GM19238 (cell line): ENCODE data around the gene ZXDC.

ENCODE experiments used
- DNase-seq: peaks from one replicate; pipeline ENCODE4 v3.0.0; 2011; ENCODE audit warnings: low spot score; ENCODE audit not compliant: insufficient read length

Gene ZXDC

DNA sequence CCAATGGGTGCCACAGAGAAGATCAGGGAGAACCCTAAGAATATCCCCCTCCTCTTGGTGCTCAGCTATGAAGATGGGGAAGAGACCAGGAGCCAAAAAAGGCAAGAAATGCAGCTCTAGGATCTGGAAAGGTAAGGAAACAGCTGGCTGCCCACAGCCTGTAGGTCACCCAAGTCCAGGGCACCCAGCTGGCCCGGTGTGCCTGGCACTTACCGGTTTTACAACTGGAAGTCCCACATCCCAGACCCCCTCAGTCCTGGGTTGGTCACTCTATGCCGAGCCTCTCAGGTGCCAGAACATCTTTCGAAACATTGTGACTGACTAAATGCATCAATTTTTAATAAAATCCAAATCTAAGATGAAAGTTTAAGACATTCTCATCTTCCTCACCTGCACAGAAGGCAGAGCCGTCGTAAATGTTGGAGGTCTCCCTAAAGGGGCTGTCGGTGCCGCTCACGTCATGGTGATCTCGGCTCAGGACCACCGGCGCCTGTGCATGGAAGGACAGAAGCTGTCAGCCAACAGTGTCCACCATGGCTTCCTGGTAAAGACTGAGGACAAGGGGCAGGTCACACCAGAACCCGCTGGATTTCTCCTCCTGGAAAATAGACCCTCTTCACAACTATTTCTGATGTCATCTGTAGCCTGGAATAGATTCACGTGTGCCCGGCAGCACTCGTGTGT, 13.3 kb upstream of the ZXDC start:
- no peak for DNase-seq

DNA sequence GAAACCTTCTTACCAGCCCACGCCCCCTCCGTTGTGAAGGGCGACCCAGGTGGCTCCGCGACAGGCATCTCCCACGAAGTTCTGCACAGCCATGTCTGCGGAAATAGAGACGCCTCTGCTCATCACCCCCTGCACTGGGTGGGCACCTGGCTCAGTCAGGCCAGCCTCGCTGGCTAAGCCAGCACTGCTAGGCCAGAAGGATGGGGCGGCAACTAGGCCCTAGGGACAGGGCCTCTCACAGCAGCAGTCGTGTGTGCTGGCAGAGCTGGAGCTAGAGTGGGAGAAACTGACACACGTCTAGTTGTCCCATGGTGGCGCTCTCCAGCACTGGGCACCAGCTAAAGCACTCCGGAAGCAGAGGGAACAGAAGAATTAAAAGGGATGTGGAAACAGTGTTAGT, 12.5 kb upstream of the ZXDC start:
- no peak for DNase-seq

DNA sequence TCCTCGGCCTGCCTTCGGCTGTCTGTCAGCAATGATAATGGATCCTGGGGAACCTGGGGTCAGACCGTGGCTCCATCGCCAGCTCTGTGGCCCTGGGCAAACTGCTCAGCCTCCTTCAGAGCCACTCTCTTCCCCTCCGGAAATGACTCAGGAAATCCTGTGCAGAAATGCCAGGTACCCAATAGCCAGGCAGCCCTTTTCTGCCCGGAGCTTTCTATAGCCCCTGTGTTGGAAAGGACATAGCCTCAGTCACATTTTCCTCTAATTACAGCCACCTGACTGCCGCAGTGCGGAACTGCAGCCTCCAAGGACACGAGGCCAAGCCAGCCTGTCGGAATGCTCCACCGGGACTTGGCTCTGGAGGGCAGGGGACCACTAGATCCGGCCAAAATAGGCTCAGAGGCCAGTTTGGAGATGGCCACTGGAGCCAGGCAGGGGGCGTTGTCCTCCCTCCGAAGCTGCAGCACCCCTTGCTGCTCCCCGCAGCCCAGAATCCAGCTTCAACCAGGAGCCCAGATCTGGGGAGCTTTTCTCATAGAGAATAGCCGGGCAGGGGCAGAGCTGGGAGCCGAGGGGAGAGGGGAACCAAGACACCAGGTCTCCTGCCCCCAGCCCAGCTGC, 11.6 kb upstream of the ZXDC start:
- DNase-seq = no peak

DNA sequence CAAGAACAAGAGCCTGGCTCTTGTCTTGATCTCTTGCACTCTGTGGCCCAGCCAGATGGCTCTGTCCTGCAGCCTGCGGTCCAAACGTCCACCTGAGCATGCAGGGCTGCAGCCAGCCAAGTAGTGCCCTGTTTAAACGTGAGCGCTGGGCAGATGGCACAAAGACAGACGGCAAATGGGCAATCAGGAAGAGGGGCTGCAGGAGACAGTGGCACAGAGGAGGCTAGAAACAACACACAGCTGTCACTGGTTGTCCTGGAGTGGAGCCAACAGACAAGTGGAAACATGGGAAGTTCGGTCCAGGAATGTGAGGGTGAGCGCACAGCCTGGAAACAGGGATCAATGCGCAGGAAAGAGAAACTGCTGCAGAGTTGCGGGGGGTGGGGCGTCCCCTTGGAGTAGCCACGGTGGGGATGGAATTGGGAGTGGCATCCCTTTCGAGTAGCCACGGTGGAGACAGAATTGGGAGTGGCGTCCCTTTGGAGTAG, 10.7 kb upstream of the ZXDC start:
- no peak for DNase-seq

DNA sequence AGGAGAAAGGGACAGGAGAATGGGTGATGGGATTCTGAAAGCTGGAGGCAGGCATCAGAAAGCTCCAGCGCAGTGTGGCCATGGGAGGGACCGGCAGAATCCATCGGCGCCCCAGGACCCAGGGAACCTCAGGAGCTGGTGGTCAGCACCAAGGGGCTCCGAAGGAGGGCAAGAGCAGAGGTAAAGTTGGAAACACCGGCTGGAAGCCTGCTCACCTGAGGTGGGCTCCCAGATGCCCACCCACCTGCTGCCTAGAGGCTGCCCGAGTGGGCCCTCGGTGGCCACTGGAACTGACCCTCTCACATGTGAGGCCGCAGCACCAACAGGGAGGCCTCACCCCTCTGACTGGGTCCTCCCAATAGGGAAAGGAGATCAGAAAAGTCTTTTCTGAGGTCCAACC, 10.3 kb upstream of the ZXDC start:
- no peak for DNase-seq

DNA sequence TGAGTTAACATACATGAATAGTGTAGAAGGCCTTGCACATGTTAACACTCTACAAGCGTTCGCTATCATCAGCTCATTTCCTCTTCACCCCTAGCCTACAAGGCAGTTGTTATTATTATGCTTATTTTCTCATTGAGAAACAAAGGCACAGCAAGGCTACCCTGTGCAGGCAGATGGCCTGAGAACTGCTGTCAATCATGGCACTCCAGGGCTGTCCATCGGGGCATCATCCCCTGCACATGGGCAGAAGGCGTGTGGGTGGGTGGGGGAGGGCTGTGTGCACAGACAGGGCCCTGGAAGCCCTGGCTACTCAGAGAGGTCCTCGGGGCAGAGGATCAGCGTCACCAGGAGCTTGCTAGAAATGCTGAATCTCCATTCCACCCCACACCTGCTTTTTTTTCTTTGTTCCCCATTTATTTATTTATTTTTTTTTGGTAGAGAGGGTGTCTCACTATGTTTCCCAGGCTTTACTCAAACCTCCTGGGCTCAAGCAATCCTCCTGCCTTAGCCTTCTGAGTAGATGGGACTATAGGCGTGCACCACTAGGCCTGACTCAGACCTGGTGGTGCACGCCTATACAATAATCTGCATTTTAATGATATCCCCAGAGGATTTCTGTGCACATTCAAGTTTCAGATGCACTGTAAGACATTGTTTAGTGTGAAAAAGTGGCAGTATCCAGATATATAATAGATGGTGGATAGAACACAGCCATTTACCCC, 9.6 kb upstream of the ZXDC start:
- DNase-seq = no peak

DNA sequence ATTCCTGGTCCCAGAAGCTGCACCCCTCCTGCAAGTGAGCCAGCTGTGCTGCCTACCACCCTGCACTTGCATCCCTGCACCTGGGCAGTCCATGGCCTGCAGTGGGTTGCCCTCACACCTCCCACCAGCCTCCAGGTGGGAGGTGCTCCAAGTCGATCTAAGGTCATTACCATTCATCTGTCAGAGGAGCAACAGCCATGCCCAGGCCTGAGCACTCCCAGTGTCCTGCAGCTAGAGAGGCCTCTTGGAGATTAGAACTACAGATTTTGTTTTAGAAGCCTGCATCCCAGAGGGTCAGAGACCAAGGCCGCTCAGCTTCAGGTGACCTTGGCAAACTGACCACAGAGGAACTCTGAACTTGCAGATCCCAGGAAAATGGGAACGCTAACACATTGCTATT, 9.0 kb upstream of the ZXDC start:
- DNase-seq = no peak

DNA sequence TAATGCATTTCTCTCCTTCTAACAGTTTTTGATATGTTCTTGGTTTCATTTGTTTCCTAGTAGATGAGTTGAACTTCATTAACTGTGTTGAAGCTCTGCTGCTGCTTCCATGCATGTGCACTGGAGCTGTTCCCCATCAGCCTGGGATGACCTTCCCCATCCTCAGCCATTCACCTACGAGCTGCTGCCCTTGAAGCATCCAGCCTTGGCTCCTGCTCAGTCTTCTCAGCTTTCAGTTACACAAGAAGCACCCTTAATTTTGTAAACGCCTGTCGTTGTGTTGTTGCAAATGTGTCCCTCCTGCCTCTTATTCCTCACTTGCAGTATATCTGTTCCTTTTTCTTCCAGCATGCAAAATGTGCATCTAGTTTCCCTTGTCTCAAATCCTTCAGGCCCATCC, 8.5 kb upstream of the ZXDC start:
- no peak for DNase-seq

DNA sequence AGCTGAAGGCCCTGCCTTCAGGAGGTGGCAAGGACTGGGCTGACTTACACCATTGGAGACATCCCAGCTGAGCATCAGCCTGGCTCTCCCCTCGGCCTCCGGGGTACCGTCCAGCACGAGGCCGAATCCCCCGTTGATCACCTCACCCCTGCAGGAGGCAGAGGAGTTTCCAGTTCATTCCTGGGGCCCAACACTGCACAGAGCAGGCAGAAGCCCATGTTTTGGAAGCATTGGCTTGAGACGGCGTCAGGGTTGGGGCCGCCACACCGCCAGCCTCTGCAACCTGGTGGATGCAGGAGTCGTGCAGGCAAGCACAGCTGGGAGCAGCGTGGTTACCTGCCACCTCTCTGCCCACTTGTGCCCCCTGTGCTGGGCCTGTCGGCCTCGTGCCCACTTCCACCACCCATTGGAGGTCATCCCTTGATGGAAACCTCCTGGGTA, 7.7 kb upstream of the ZXDC start:
- no peak for DNase-seq

DNA sequence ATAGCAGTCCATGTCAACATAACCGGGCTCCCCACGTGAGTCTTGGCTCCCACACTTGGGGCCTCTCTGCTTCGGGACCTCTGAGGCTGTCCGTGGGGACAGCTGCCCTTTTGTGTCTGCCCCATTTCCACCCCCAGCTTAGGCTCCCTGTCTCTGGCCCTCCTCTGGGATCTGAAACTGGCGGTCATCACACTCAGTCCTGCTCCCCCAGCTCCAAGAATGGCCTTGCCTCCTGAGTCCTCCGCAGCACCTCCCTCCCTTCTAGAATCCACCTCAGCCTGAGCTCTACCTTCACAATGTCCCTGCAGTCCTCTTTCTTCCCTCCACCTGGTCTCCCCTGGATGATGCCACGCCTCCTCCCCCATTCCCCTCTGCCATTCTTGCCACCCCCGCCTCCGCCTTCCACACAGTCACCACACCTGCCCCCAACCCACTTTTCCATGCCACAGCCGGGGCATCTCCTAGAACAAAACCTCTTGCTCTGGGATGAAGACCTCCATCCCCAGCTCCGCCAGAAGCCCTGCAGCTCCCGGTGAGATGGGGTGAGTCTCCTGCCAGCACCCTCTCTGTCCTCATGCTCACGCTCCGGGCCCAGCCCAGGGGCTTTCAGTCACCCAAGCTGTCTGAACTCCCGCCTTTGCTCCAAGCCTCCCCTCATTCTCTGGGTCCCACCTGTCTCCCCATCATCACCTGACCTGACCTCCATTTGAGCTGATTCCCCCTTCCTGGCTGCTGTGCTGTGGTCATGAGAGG, 7.0 kb upstream of the ZXDC start:
- DNase-seq = no peak

DNA sequence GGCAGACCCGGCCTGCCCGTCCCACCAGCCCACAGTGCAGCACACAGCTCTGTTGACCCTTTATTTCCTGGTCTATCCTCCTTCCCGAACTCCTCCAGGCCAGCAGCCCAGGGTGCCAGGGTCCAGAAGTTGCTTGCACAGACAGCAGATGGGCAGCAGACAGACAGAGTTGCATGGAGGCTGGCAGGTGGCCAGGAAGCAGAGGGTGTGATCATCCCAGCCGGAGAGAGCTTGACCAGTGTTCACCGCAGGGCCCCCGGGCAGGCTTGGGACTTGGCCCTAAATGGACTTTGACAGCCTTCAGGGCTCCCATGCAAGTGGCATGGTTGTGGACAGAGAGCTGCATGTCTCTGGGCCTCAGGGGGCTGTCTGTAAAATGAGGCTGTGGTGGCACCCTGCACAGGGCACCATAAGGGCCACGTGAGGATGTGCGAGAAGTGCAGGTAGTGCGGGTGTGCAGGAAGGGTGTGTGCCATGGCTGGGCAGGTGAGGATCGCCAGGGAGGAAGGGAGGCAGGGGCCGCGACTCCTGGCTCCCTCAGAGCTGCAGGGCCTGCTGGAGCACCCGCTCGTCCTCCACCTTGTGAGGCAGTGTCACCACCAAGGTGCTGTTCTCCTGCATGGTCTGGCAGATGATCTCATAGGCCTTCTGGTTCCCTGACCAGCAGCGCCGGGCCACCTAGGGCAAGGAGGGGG, 6.3 kb upstream of the ZXDC start:
- no peak for DNase-seq

DNA sequence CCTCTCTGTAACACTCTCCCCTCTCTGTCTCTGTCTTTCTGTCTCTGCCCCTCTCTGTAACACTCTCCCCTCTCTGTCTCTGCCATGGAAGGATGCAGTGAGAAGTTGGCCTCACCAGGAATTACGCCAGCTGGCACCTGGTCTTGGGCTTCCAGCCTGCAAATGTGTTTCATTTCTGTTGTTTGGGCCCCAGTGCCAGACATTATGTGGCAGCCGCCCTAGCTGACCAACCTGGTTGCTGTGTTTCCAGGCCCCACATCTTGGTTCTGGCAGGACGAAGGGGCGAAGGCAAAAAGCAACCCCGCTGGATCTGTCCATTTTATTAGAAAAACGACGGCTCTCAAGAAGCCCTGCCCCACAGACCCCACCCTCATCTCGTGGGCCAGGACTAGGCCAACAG, 5.2 kb upstream of the ZXDC start:
- DNase-seq = no peak

DNA sequence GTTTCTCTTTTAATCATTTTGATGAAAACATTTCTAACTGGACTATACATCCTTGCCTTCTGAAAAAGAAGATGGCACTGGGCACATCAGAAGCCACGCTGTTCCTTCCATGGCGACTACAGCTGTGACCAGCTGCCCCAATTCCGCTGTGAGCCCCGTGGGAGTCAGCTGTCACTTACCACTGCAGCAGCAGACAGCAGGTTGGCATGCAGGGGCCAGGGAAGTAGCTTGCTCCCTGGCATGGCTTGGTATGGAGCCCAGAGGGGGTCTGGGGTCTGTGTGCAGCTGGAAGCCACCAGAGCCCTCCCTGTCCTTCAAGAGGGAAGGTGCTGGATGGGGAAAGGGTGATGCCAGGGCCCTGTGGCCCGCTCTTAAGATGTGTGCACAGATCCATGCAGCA, 4.5 kb upstream of the ZXDC start:
- no peak for DNase-seq

DNA sequence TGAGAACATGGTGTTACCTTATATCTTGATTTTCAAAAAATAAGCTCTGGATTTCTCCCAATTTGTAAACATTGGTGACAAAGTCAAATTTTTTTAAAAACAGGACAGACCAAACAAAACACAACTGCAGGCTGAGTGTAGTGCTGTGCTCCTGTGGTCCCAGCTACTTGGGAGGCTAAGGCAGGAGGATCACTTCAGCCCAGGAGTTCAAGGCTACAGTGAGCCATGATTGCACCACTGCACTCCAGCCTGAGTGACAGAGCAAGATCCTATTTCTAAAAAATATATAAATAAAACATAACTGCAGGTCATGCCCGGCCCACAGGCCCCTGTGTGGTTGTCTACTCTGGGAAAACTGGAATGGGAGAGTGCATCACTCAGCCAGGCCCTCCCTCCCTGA, 4.0 kb upstream of the ZXDC start:
- DNase-seq = no peak

DNA sequence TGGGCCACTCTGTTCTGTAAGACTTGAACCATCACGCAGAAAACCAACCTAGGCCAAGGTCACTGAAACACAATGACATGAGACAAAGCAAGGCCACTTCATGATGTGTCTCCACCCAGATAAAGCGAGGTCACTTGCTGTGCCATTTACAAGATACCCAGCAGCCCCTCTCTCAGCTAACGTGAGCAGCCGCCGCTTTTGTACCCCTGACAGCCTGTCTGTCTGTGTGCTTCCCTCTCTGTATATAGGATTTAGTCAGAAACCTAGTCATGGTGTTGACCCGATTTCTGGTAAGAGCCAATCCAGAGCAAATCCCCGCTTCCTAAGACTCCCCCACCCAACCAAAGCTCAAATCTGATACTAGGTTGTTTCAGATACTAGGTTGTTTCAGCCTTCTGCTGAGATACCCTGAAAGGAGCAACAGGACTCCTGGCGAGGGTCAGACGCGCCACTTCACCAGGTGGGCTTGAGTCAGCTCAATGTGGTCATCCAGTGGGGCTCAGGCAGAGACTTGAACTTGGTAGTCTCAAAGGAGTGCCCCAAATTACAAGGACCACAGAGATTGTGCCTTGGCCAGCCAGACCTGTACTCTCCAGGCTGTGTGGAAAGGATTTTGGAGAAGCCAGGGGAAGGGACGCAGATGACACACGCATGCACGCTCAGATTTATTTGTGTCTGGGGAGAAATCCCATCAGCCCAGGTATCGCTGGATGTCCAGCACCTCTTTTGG, 3.1 kb upstream of the ZXDC start:
- no peak for DNase-seq

DNA sequence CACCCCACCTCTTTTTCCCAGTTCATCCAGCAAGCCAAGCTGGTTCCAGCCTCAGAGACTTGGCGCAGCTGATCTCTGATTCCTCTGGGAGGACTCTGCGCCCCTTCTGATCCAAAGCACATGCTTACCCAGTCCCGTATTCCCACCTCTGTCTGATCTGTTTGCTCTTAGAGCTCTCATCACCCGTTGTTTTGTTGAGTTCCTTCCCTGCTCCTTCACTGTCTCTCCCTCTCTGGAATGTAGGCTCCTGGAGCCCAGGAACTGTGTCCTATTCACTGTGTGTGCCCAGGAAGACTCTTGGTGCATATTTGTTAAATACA, 1.3 kb upstream of the ZXDC start:
- no peak for DNase-seq

DNA sequence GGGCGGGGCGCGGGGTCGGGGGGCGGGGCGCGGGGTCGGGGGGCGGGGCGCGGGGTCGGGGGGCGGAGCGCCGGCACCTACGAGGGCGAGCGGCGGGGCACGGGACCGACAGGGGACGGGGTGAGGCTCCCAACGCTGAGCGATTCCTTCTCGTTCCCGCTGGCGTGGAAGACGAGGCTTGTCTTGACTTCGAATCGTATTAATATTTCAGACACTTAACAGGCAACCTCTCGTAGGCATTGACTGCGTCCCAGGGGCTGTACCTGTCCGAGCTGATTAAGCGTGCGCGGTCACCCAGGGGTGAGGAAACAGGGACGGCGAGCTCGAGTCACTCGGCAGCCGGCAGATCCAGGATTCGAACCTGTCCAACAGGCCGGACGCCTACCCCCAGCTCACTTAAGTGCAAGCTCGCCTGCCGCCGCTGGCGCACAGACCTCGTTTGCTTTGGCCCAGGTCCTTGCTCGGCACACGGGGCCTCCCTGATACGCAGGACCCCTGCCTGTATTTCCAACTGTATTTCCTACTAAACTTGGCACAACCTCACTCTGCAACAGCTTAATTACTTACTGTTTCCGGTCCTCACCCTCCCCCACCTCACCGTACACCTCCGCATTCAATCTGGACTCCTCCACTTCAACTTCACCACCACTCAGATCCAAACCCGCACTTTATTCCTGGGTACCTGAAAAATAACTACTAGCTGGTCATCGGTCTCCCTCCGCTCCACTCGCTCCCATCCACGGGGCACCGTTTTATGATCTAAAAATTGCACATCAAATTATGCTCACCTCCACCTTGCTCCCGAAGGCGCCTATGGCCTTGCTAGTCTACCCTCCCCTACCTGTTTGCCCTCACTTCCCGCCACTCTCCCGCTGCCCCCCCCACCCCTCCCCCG, 722 bp upstream of the ZXDC start:
- no peak for DNase-seq

DNA sequence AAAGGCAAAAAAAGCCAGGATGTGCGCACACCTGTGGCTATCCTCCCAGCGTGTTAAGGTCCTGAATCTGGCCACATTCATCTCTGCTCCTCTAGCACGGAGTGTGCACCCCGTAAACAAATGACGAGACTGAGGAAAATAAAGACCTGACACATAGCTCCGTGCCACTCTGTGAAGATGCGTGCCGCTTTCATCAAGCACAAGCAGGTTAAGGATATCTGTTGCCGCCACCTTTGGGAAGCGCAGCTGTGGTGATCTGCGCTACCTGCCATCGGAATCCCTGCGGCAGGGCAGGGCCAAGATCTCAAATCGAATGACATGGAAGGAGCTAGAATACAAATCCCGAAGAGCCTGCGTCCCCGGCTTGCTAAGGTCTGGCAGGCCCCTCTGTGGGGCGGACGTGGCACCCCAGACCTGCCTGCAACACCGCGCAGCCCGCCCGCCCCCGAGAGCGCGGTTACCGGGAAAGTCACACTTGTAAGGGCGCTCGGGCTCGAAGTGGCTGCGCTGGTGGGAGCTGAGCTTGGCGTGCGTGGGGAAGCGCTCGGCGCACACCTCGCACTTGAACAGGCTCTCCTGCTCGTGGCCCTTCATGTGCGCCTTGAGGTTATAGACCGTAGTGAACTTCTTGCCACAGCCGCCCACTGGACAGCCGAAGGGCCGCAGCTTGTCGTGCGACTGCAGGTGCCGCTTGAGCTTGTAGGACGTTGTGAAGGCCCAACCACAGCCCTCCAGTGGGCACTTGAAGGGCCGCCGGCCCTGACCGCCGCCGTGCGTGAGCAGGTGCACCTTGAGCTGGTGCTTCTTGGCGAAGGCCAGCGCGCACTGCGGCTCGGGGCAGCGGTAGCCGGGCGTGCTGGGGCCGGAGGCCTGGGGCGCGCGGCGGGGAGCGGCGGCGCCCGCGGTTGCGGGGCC, 936 bp downstream of the ZXDC start:
- peak; percentile 47 for DNase-seq
